Measurements from ENCODE around the gene ABCF1. TPM values are rescaled to one million over a fixed set of nuclear protein-coding genes. Genes with fewer than 3 reads are reported as not detected.

ABCF1 gene
- total RNA-seq, 2 donors from 2014 or later: 42.3 to 49.2 TPM

- no peak for TF ChIP-seq CTCF (IDR thresholded peaks at IDR 0.05)
- intact Hi-C loops (cut with DNase I): no loop called here
- Histone ChIP-seq H3K27me3 (replicated peaks; ENCODE audit: insufficient read depth) (no peaks in the 10 kb centered on the region), H3K9me3 (no peaks in the 10 kb centered on the region), H3K4me1 (replicated peaks) (no peaks in the 10 kb centered on the region), H3K36me3 (peaks cover 17 to 21% of the 10 kb centered on the region in 2 donors), H3K27ac (no peak overlapping the region), H3K4me3 (no peak overlapping the region)
- 94% methylated on average over 8 of the region's 8 CpGs for WGBS
- DNase-seq (ENCODE audit: low spot score): no peak
These were observed 6.8 kb downstream of the ABCF1 start for GRCh38 chr6:30578051-30578450.

GRCh38 chr6:30583921-30584320 is 12.7 kb downstream of the ABCF1 start:
- Histone ChIP-seq H3K36me3 (peaks cover 27 to 39% of the 10 kb centered on the region in 2 donors), H3K4me1 (replicated peaks) (no peaks in the 10 kb centered on the region), H3K4me3 (no peak overlapping the region), H3K9me3 (no peaks in the 10 kb centered on the region), H3K27me3 (replicated peaks; ENCODE audit: insufficient read depth) (no peaks in the 10 kb centered on the region), H3K27ac (no peak overlapping the region)
- no peak for DNase-seq (ENCODE audit: low spot score)
- WGBS: 59% methylated on average over 5 of the region's 5 CpGs
- TF ChIP-seq CTCF (IDR thresholded peaks at IDR 0.05) (no peak), POLR2A (IDR thresholded peaks at IDR 0.05) (no peak)
- intact Hi-C loops (cut with DNase I): no loop called here

GRCh38 chr6:30589754-30590358 is 18.6 kb downstream of the ABCF1 start:
- H3K4me1 ChIP-seq (replicated peaks): peaks cover 14% of the 10 kb centered on the region
- H3K36me3 ChIP-seq: peaks cover 4 to 14% of the 10 kb centered on the region in 2 donors
- TF ChIP-seq POLR2AphosphoS5 (IDR thresholded peaks at IDR 0.05) (no peak), POLR2A (IDR thresholded peaks at IDR 0.05) (no peak), CTCF (IDR thresholded peaks at IDR 0.05) (no peak)
- no peak for DNase-seq (ENCODE audit: low spot score)
- peak overlapping the region; percentile 67 to 69 for H3K27ac ChIP-seq
- intact Hi-C loops (cut with DNase I): loop anchor here (10.0 kb wide), 1 partner anchor 45 kb away; no protein-coding TSS in a partner anchor
- WGBS: 67% methylated on average over 15 of the region's 15 CpGs
- H3K9me3 ChIP-seq: no peaks in the 10 kb centered on the region
- H3K4me3 ChIP-seq: no peak overlapping the region
- no peaks in the 10 kb centered on the region for H3K27me3 ChIP-seq (replicated peaks; ENCODE audit: insufficient read depth)

GRCh38 chr6:30590509-30590908 is 19.3 kb downstream of the ABCF1 start:
- H3K4me3 ChIP-seq: no peak overlapping the region
- 43% methylated on average over 8 of the region's 8 CpGs for WGBS
- DNase-seq (ENCODE audit: low spot score): no peak
- H3K27me3 ChIP-seq (replicated peaks; ENCODE audit: insufficient read depth): no peaks in the 10 kb centered on the region
- H3K36me3 ChIP-seq: peaks cover 0 to 7% of the 10 kb centered on the region in 2 donors
- H3K9me3 ChIP-seq: no peaks in the 10 kb centered on the region
- TF ChIP-seq POLR2A (IDR thresholded peaks at IDR 0.05) (no peak), CTCF (IDR thresholded peaks at IDR 0.05) (no peak), POLR2AphosphoS5 (IDR thresholded peaks at IDR 0.05) (no peak)
- H3K27ac ChIP-seq: peak overlapping the region; percentile 67 to 69
- intact Hi-C loops (cut with DNase I): loop anchor here (10.0 kb wide), 1 partner anchor 46 kb away; no protein-coding TSS in a partner anchor
- H3K4me1 ChIP-seq (replicated peaks): peaks cover 14% of the 10 kb centered on the region

GRCh38 chr6:30591008-30591407 is 19.8 kb downstream of the ABCF1 start:
- no peak overlapping the region for H3K4me3 ChIP-seq
- peaks cover 14% of the 10 kb centered on the region for H3K4me1 ChIP-seq (replicated peaks)
- WGBS: 36% methylated on average over 1 of the region's 1 CpG
- TF ChIP-seq POLR2AphosphoS5 (IDR thresholded peaks at IDR 0.05) (peak; percentile 90), POLR2A (IDR thresholded peaks at IDR 0.05) (no peak), CTCF (IDR thresholded peaks at IDR 0.05) (no peak)
- peak overlapping the region; percentile 67 to 69 for H3K27ac ChIP-seq
- no peaks in the 10 kb centered on the region for H3K27me3 ChIP-seq (replicated peaks; ENCODE audit: insufficient read depth)
- DNase-seq (ENCODE audit: low spot score): peak; percentile 72
- intact Hi-C loops (cut with DNase I): loop anchor here (10.0 kb wide), 1 partner anchor 46 kb away; no protein-coding TSS in a partner anchor
- H3K9me3 ChIP-seq: no peaks in the 10 kb centered on the region
- peaks cover 0 to 5% of the 10 kb centered on the region in 2 donors for H3K36me3 ChIP-seq

All from prostate gland (tissue), 2 donors.